ENCODE results near the gene ZNF778. TPM values are rescaled to one million over a fixed set of nuclear protein-coding genes. Genes with fewer than 3 reads are reported as not detected.

The ZNF778 gene
- total RNA-seq, 1 experiment from 2014 or later: 19.5 TPM

DNA sequence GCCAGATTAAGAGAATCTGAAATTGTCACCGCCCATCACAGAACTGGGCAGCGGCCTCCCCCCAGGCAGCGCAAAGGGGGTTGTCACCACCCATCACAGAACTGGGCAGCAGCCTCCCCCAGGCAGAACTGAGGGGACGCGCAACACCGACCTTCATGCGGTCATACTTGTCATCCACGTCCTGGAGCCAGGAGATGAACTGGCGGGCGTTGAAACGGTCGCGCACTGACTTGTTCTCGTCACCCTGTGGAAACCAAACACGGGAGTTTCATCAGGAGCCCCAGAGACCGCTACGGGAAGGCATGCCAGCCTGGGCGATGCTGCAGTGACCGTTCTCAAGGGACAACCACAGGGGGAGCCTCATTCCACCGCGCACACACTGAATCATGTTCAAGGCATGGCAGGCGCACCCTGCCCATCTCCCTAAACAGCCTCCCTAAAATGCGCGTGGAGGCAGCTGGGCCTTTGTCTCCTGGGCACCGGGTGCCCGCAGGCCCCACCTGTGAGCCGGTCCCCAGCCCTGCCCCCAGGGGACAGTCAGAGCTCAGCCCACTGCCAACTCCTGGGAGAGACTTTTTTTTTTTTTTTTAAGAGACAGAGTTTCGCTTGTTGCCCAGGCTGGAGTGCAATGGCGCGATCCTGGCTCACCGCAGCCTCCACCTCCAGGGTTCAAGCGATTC is 53.3 kb downstream of the ZNF778 start:
- no peak for DNase-seq (ENCODE audit: low read depth, low spot score)
- H3K9me3 ChIP-seq (ENCODE audit: control insufficient read depth in 1 of 2, insufficient read depth in 1 of 2, low read depth in 1 of 2, low read length in 2 of 2): no peaks in the 10 kb centered on the region
- BruUV-seq (replicated peaks): no TSS peak
- ChIA-PET POLR2A (no interaction called here), RAD21 (ENCODE audit: low non-redundant PET in 1 of 2, low total read pairs in 2 of 2, uncharacterized antibody in 2 of 2, unreplicated experiment in 2 of 2) (no interaction called here), CTCF (no interaction called here)
- intact Hi-C loops (cut with micrococcal nuclease): no loop called here
- H3K9me2 ChIP-seq (ENCODE audit: insufficient read depth): no peaks in the 10 kb centered on the region
- H3K36me3 ChIP-seq (ENCODE audit: control insufficient read depth in 1 of 2, insufficient read depth in 2 of 2, low read length in 2 of 2): peaks cover 37 to 53% of the 10 kb centered on the region in 2 experiments
- peaks cover 0 to 18% of the 10 kb centered on the region in 2 experiments; a peak in 3 of 4 replicates for H3K4me1 ChIP-seq (ENCODE audit: control insufficient read depth in 1 of 2, insufficient read depth in 2 of 2, low read length in 2 of 2)
- no peak overlapping the region for H3K27ac ChIP-seq (ENCODE audit: low read depth, low read length)
- no peak for ATAC-seq
- H3K4me3 ChIP-seq (replicated peaks in 1 of 2; ENCODE audit: low read depth in 1 of 2, low read length in 2 of 2): no peak overlapping the region
- TF ChIP-seq RAD21 (IDR thresholded peaks at IDR 0.05; ENCODE audit: low read depth) (no peak), ELF1 (IDR thresholded peaks at IDR 0.05; ENCODE audit: borderline replicate concordance, low read depth) (no peak), ZBTB33 (IDR thresholded peaks at IDR 0.05; ENCODE audit: extremely low read depth, insufficient replicate concordance, low read length) (no peak), JUND (IDR thresholded peaks at IDR 0.05) (no peak), SIN3A (IDR thresholded peaks at IDR 0.05; ENCODE audit: low read depth) (no peak), SP1 (IDR thresholded peaks at IDR 0.05; ENCODE audit: low read depth) (no peak), POLR2AphosphoS5 (IDR thresholded peaks at IDR 0.05; ENCODE audit: low read depth, low read length) (no peak), EGR1 (IDR thresholded peaks at IDR 0.05; ENCODE audit: low read depth) (no peak), ZFX (IDR thresholded peaks at IDR 0.05) (no peak), POLR2A (IDR thresholded peaks at IDR 0.05; ENCODE audit: borderline replicate concordance, extremely low read depth, insufficient read depth, insufficient read length) (no peak)
- TF ChIP-seq, protein P1, sequence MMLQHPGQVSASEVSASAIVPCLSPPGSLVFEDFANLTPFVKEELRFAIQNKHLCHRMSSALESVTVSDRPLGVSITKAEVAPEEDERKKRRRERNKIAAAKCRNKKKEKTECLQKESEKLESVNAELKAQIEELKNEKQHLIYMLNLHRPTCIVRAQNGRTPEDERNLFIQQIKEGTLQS (IDR thresholded peaks at IDR 0.05): no peak
- no peaks in the 10 kb centered on the region for H4K20me1 ChIP-seq (ENCODE audit: insufficient read depth)
- H3K79me2 ChIP-seq (ENCODE audit: insufficient read depth, low read length): peaks cover 32% of the 10 kb centered on the region; the same call in 1 of the 2 replicates
- H3K27me3 ChIP-seq (ENCODE audit: insufficient read depth, low read length): no peaks in the 10 kb centered on the region
- H2AFZ ChIP-seq (ENCODE audit: low read depth, low read length, poor library complexity, severe bottlenecking): no peak overlapping the region
- H3K9ac ChIP-seq (ENCODE audit: low read length): no peak overlapping the region
- H3K4me2 ChIP-seq (ENCODE audit: low read length): no peak overlapping the region
